AG04449 (cell line): ENCODE results near the gene PCDHGC5.

Experiments used
- CTCF ChIA-PET: fragments of 350-600 bp; formaldehyde crosslinking; extraction: SDS; loops from one replicate; lab custom pipeline; 2021; ENCODE audit warnings: antibody characterized with exemption; lab: Yijun Ruan, JAX
- POLR2A ChIA-PET: fragments of 400-600, 350-600 bp; formaldehyde crosslinking; extraction: SDS; loops from one replicate; lab custom pipeline; 2020; ENCODE audit warnings: antibody characterized with exemption, inconsistent platforms; lab: Yijun Ruan, JAX
- DNase-seq: peaks from one replicate; pipeline ENCODE4 v3.0.0-alpha.2; 2010; ENCODE audit warnings: low read depth, low spot score
- H3K4me3 ChIP-seq: 2 replicates; pipeline ENCODE4 v1.5.1; 2011; ENCODE audit warnings: low read depth, mild to moderate bottlenecking, control low read depth, low read length
- CTCF ChIP-seq: IDR thresholded peaks from one replicate; pipeline ENCODE4 v1.5.1; 2011; ENCODE audit warnings: mild to moderate bottlenecking, moderate library complexity, low read length, control low read depth, inconsistent platforms; ENCODE audit not compliant: insufficient read depth; ENCODE audit errors: missing control alignments

Gene PCDHGC5

GRCh38 chr5:141488591-141489561 is at the start of gene PCDHGC5:
PCDHGC5 (plus strand) TSS chr5:141489081; CDS start chr5:141489241, 160 bp downstream.
- H3K4me3 ChIP-seq: peak within 1 kb of the TSS; percentile 46

GRCh38 chr5:141439411-141440141 is 49.3 kb upstream of the PCDHGC5 start:
- POLR2A ChIA-PET: interaction anchor here (0.7 kb wide), 1 partner anchor 118 kb away, joined by 4 read pairs; no protein-coding TSS in a partner anchor
- CTCF ChIA-PET: interaction anchor here (0.8 to 5.0 kb wide), 11 partner anchors 9 to 118 kb away, joined by 3 to 35 read pairs (median 4); partner anchors contain the start of genes PCDHGA10, PCDHGA11, PCDHGA12 and PCDHGB7
- no peak for TF ChIP-seq CTCF
- no peak for DNase-seq
- no peak overlapping the region for H3K4me3 ChIP-seq

More at GRCh38 chr5:141488591-141489561, at the start of gene PCDHGC5:
- ChIA-PET CTCF (interaction anchor here (0.7 to 37.5 kb wide), 10 partner anchors 8 to 91 kb away, joined by 3 to 856 read pairs (median 4); partner anchors contain the start of genes PCDHGA11, PCDHGA12, PCDHGB5 and PCDHGC3), POLR2A (interaction anchor here (0.6 to 1.8 kb wide), 9 partner anchors 10 to 168 kb away, joined by 3 to 14 read pairs (median 5); partner anchors contain the start of genes PCDHGC3 and TAF7)
- no peak for TF ChIP-seq CTCF
- no peak for DNase-seq

GRCh38 chr5:141440341-141440740 is 48.5 kb upstream of the PCDHGC5 start:
- TF ChIP-seq CTCF: no peak
- no peak overlapping the region for H3K4me3 ChIP-seq
- ChIA-PET POLR2A (no interaction called here), CTCF (interaction anchor here (0.8 to 5.0 kb wide), 5 partner anchors 10 to 118 kb away, joined by 3 to 35 read pairs (median 12); partner anchors contain the start of genes PCDHGA10 and PCDHGA12)
- DNase-seq: no peak

- POLR2A ChIA-PET: no interaction called here
- no peak overlapping the region for H3K4me3 ChIP-seq
- no peak for DNase-seq
- CTCF ChIA-PET: interaction anchor here (0.5 to 2.4 kb wide), 4 partner anchors 83 to 122 kb away, joined by 3 to 9 read pairs (median 3); partner anchors contain the start of gene PCDHGA1
- TF ChIP-seq CTCF: no peak
Measured at GRCh38 chr5:141441571-141442170, 47.2 kb upstream of the PCDHGC5 start.

GRCh38 chr5:141465351-141465750 is 23.5 kb upstream of the PCDHGC5 start:
- CTCF ChIA-PET: interaction anchor here (0.7 to 6.2 kb wide), 5 partner anchors 9 to 136 kb away, joined by 3 to 37 read pairs (median 5); partner anchors contain the start of genes PCDHGA1, PCDHGA2 and PCDHGC3
- no peak for TF ChIP-seq CTCF
- POLR2A ChIA-PET: no interaction called here
- no peak overlapping the region for H3K4me3 ChIP-seq
- DNase-seq: no peak
